HCT116 (cell line): ENCODE results near the gene SULT1A2. TPM values are rescaled to one million over a fixed set of nuclear protein-coding genes. Genes with fewer than 3 reads are reported as not detected.

Experiments
- ATAC-seq: fragments of 200-7000 bp; cut with Tn5 transposase; 2 replicates; pipeline ENCODE4 v1.9.1; 2020; ENCODE audit warnings: mild to moderate bottlenecking, moderate library complexity
- BruUV-seq: library from RNA; stranded (reverse); fragments of 400-500 nt; replicated peaks from 2 replicates; lab custom pipeline; 2021; lab: Mats Ljungman, UMichigan
- CTCF ChIA-PET: fragments of 300-600 bp; sonication (Branson Sonifier 250); formaldehyde crosslinking; loops from one replicate; lab custom pipeline; 2021; ENCODE audit warnings: antibody characterized with exemption; lab: Charles Lee
- POLR2A ChIA-PET: fragments of 300-600, 350-600 bp; sonication (Branson Sonifier 250); formaldehyde crosslinking; loops from one replicate; lab custom pipeline; 2021; ENCODE audit warnings: antibody characterized with exemption; lab: Charles Lee
- RAD21 ChIA-PET, 2 experiments: fragments of 300-600 bp; sonication (Branson Sonifier 250); formaldehyde crosslinking; loops; one replicate each; lab custom pipeline; 2023; ENCODE audit warnings: low total read pairs in 2 of 2; ENCODE audit not compliant: uncharacterized antibody in 2 of 2, unreplicated experiment in 2 of 2, low non-redundant PET in 1 of 2; lab: Charles Lee
- DNase-seq: peaks from one replicate; pipeline ENCODE4 v3.0.0-alpha.2; 2010; ENCODE audit warnings: low read depth, low spot score
- H2AFZ ChIP-seq: fragments of 200-600 bp; shearing (Covaris generic), sonication (generic); 2 replicates; pipeline ENCODE4 v1.6.1; 2017; ENCODE audit warnings: low read depth, mixed run types, mixed read lengths, antibody characterized with exemption, low read length; ENCODE audit not compliant: poor library complexity, severe bottlenecking
- H3K27ac ChIP-seq: 2 replicates; pipeline ENCODE4 v1.5.1; 2012; ENCODE audit warnings: low read depth, low read length
- H3K27me3 ChIP-seq: fragments of 200-600 bp; sonication (generic); 2 replicates; pipeline ENCODE4 v1.6.1; 2016; ENCODE audit warnings: mixed run types, low read length, mixed read lengths; ENCODE audit not compliant: insufficient read depth
- H3K36me3 ChIP-seq, 2 experiments: fragments of 200-500 bp in 1 of 2; fragments of 200-600 bp in 1 of 2; sonication (Bioruptor generic) in 1 of 2; sonication (generic) in 1 of 2; 2 replicates each; pipeline versions ENCODE4 v1.5.1 to v1.6.1; 2014 to 2016; ENCODE audit warnings: low read length in 2 of 2, inconsistent platforms in 1 of 2, mixed read lengths in 1 of 2, mixed run types in 1 of 2; ENCODE audit not compliant: insufficient read depth in 2 of 2, control insufficient read depth in 1 of 2
- H3K4me1 ChIP-seq, 2 experiments: fragments of 200-600 bp in 1 of 2; sonication (generic) in 1 of 2; 2 replicates each; pipeline versions ENCODE4 v1.5.1 to v1.6.1; 2012 to 2017; ENCODE audit warnings: low read length in 2 of 2, inconsistent platforms in 1 of 2, mild to moderate bottlenecking in 1 of 2, mixed read lengths in 1 of 2, mixed run types in 1 of 2, moderate library complexity in 1 of 2; ENCODE audit not compliant: insufficient read depth in 2 of 2, control insufficient read depth in 1 of 2
- H3K4me2 ChIP-seq: fragments of 200-600 bp; sonication (generic); 2 replicates; pipeline ENCODE4 v1.6.1; 2017; ENCODE audit warnings: mixed run types, low read length, mixed read lengths
- H3K4me3 ChIP-seq, 2 experiments: fragments of 200-600 bp in 1 of 2; sonication (generic) in 1 of 2; replicated peaks in 1 of 2; 2 replicates each; pipeline ENCODE4 v1.5.1; 2011 to 2016; ENCODE audit warnings: low read length in 2 of 2, control low read depth in 1 of 2, low read depth in 1 of 2, mild to moderate bottlenecking in 1 of 2, mixed read lengths in 1 of 2, mixed run types in 1 of 2
- H3K79me2 ChIP-seq: fragments of 200-600 bp; sonication (generic); 2 replicates; pipeline ENCODE4 v1.6.1; 2017; ENCODE audit warnings: mild to moderate bottlenecking, mixed run types, low read length, moderate library complexity, mixed read lengths; ENCODE audit not compliant: insufficient read depth
- H3K9ac ChIP-seq: fragments of 200-600 bp; sonication (generic); 2 replicates; pipeline ENCODE4 v1.6.1; 2016; ENCODE audit warnings: low read length, mixed read lengths
- H3K9me2 ChIP-seq: fragments of 200-600 bp; sonication (generic), shearing (Covaris generic); 2 replicates; pipeline ENCODE4 v1.6.1; 2017; ENCODE audit warnings: mixed run types, mild to moderate bottlenecking, moderate library complexity; ENCODE audit not compliant: insufficient read depth
- H3K9me3 ChIP-seq, 2 experiments: fragments of 200-500 bp in 1 of 2; fragments of 200-600 bp in 1 of 2; sonication (Bioruptor generic) in 1 of 2; sonication (generic) in 1 of 2; 2 replicates each; pipeline ENCODE4 v1.6.1; 2014 to 2017; ENCODE audit warnings: low read length in 2 of 2, mixed read lengths in 2 of 2, inconsistent platforms in 1 of 2, low read depth in 1 of 2, mild to moderate bottlenecking in 1 of 2, mixed run types in 1 of 2, moderate library complexity in 1 of 2; ENCODE audit not compliant: control insufficient read depth in 1 of 2, insufficient read depth in 1 of 2
- H4K20me1 ChIP-seq: fragments of 200-600 bp; sonication (generic), shearing (Covaris generic); 2 replicates; pipeline ENCODE4 v1.6.1; 2017; ENCODE audit warnings: mixed run types, mild to moderate bottlenecking, moderate library complexity; ENCODE audit not compliant: insufficient read depth
- EGR1 ChIP-seq: IDR thresholded peaks from 2 replicates; pipeline ENCODE4 v1.6.1; 2012; ENCODE audit warnings: low read depth
- RAD21 ChIP-seq: IDR thresholded peaks from 2 replicates; pipeline ENCODE4 v1.6.1; 2012; ENCODE audit warnings: low read depth, mild to moderate bottlenecking
- TCF7L2 ChIP-seq: IDR thresholded peaks from 2 replicates; pipeline ENCODE4 v1.7.0; 2011; ENCODE audit warnings: borderline replicate concordance, inconsistent platforms; ENCODE audit not compliant: insufficient read depth, insufficient read length; ENCODE audit errors: extremely low read depth
- intact Hi-C: fragments of 100-400 bp; cut with micrococcal nuclease; formaldehyde crosslinking; loops from 2 replicates; pipeline ENCODE4 v1.10.0; 2022
- total RNA-seq: library from RNA; stranded (reverse); gene quantifications from one replicate; pipeline ENCODE4 v1.2.1, GENCODE V29; 2021; ENCODE audit not compliant: unreplicated experiment
- TF ChIP-seq, protein P1 (sequence below): IDR thresholded peaks from 2 replicates; pipeline ENCODE4 v1.6.1; 2012; ENCODE audit warnings: low read depth
- TF ChIP-seq, protein P2 (sequence below), 3 experiments: fragments of 200-600 bp in 1 of 3; sonication (generic) in 1 of 3; IDR thresholded peaks in 2 of 3; conservative IDR thresholded peaks in 1 of 3; 2 replicates each; pipeline ENCODE4 v1.5.1; 2012 to 2017; ENCODE audit warnings: low read depth in 2 of 3, low read length in 2 of 3, antibody characterized with exemption in 1 of 3, borderline replicate concordance in 1 of 3, control low read depth in 1 of 3, mild to moderate bottlenecking in 1 of 3, mixed read lengths in 1 of 3, mixed run types in 1 of 3, moderate library complexity in 1 of 3; ENCODE audit not compliant: insufficient read depth in 1 of 3
- TF ChIP-seq, protein P3 (sequence below): IDR thresholded peaks from 2 replicates; pipeline ENCODE4 v1.6.1; 2011; ENCODE audit warnings: mild to moderate bottlenecking, low read length, moderate library complexity; ENCODE audit not compliant: insufficient replicate concordance; ENCODE audit errors: extremely low read depth

SULT1A2 gene
- total RNA-seq, 1 experiment from 2014 or later: 1.9 TPM

DNA sequence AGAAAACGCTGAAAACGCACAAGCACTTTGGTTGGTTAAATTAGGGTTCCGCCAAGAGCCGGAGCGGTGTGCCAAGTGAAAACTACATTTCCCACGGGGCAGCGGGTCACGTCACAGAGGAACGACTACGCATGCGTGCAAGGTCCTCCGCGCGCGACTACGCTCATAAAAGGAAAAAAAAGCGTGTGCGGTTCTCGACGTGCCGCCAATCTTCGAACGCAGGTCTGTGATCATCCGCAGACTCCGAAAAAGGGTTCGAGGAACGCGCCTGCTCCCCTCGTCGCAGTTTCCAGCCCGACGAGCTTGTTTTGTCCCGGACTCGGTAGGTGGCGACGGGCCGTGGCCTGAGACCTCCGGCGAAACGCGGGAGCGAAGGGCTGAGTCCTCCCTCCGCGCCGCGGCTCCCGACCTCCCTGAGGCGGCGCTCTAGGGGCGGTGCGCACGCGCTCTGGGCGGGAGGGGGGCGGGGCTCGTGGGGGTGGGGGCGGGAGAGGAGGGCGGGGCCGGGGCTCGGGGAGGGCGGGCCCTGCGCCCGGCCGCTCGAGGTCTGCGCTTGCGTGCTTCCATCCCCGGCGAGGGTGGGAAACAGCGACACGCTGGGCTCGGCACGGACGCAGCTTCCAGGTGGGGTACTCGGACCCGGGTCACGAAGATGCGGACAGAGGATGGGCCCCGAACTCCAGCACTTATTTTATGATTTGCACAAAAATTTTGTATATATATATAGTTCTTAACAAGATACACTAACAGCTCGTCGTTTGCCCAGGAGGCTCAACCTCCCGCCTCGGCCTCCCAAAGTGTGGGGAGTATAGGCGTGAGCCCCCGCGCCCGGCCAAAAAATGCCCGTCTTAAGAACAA is 42.8 kb downstream of the SULT1A2 start, which contains the start of gene SGF29 (continued):
- TF ChIP-seq, protein P1, sequence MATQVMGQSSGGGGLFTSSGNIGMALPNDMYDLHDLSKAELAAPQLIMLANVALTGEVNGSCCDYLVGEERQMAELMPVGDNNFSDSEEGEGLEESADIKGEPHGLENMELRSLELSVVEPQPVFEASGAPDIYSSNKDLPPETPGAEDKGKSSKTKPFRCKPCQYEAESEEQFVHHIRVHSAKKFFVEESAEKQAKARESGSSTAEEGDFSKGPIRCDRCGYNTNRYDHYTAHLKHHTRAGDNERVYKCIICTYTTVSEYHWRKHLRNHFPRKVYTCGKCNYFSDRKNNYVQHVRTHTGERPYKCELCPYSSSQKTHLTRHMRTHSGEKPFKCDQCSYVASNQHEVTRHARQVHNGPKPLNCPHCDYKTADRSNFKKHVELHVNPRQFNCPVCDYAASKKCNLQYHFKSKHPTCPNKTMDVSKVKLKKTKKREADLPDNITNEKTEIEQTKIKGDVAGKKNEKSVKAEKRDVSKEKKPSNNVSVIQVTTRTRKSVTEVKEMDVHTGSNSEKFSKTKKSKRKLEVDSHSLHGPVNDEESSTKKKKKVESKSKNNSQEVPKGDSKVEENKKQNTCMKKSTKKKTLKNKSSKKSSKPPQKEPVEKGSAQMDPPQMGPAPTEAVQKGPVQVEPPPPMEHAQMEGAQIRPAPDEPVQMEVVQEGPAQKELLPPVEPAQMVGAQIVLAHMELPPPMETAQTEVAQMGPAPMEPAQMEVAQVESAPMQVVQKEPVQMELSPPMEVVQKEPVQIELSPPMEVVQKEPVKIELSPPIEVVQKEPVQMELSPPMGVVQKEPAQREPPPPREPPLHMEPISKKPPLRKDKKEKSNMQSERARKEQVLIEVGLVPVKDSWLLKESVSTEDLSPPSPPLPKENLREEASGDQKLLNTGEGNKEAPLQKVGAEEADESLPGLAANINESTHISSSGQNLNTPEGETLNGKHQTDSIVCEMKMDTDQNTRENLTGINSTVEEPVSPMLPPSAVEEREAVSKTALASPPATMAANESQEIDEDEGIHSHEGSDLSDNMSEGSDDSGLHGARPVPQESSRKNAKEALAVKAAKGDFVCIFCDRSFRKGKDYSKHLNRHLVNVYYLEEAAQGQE: no peak
- TF ChIP-seq EGR1: no peak
- TF ChIP-seq, all 23 proteins: peak for 8

DNA sequence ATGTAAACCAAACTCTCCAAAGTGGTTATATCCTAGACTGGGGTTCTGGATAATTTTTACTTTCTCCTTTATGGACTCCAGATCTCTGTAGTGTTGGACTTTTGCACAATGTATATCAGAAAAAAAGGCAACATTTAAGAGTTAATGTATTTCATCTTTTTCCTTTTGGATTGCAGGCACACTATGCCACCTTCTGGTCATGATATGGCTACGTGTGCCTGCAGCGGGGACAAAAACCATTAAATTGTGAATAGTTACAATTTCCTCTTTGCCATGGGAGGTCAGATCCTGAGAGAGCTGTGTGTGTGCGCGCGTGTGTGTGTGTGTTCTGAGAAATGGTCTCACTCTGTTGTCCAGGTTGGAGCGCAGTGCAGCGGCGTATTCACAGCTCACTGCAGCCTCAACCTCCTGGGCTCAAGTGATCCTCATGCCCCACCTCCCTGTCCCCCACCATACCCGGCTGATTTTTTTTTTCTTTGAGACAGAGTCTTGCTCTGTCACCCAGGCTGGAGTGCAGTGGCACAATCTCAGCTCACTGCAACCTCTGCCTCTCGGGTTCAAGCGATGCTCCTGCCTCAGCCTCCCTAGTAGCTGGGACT is 47.5 kb downstream of the SULT1A2 start:
- Histone ChIP-seq H3K4me2 (peak overlapping the region; percentile 40), H4K20me1 (no peaks in the 10 kb centered on the region), H2AFZ (peak overlapping the region; percentile 70), H3K4me1 (peaks cover 0 to 14% of the 10 kb centered on the region in 2 experiments; a peak in 3 of 4 replicates), H3K9me3 (no peaks in the 10 kb centered on the region), H3K9me2 (no peaks in the 10 kb centered on the region), H3K79me2 (0 out of 2 replicates have a peak, but pooled peaks cover under 1% of the 10 kb centered on the region), H3K27ac (no peak overlapping the region), H3K9ac (no peak overlapping the region), H3K4me3 (no peak overlapping the region), H3K36me3 (no peaks in the 10 kb centered on the region), H3K27me3 (no peaks in the 10 kb centered on the region)
- peak; percentile 33 for DNase-seq
- intact Hi-C loops: loop anchor here (1.0 to 5.0 kb wide), 3 partner anchors 227 to 337 kb away; partner anchors contain the start of gene XPO6
- POLR2A ChIA-PET: no interaction called here
- BruUV-seq: no TSS peak
- ATAC-seq: peak; percentile 33
- TF ChIP-seq, protein P2, sequence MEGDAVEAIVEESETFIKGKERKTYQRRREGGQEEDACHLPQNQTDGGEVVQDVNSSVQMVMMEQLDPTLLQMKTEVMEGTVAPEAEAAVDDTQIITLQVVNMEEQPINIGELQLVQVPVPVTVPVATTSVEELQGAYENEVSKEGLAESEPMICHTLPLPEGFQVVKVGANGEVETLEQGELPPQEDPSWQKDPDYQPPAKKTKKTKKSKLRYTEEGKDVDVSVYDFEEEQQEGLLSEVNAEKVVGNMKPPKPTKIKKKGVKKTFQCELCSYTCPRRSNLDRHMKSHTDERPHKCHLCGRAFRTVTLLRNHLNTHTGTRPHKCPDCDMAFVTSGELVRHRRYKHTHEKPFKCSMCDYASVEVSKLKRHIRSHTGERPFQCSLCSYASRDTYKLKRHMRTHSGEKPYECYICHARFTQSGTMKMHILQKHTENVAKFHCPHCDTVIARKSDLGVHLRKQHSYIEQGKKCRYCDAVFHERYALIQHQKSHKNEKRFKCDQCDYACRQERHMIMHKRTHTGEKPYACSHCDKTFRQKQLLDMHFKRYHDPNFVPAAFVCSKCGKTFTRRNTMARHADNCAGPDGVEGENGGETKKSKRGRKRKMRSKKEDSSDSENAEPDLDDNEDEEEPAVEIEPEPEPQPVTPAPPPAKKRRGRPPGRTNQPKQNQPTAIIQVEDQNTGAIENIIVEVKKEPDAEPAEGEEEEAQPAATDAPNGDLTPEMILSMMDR (IDR thresholded peaks at IDR 0.05 in 2 of 3, conservative IDR thresholded peaks at IDR 0.05 in 1 of 3; ENCODE audit: borderline replicate concordance in 1 of 3, insufficient read depth in 1 of 3, low read depth in 2 of 3, low read length in 2 of 3): peak; percentile 50 to 91 (median 62)
- TF ChIP-seq, protein P3, sequence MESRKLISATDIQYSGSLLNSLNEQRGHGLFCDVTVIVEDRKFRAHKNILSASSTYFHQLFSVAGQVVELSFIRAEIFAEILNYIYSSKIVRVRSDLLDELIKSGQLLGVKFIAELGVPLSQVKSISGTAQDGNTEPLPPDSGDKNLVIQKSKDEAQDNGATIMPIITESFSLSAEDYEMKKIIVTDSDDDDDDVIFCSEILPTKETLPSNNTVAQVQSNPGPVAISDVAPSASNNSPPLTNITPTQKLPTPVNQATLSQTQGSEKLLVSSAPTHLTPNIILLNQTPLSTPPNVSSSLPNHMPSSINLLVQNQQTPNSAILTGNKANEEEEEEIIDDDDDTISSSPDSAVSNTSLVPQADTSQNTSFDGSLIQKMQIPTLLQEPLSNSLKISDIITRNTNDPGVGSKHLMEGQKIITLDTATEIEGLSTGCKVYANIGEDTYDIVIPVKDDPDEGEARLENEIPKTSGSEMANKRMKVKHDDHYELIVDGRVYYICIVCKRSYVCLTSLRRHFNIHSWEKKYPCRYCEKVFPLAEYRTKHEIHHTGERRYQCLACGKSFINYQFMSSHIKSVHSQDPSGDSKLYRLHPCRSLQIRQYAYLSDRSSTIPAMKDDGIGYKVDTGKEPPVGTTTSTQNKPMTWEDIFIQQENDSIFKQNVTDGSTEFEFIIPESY: no peak
- TF ChIP-seq RAD21: peak; percentile 90
- TF ChIP-seq TCF7L2: no peak
- CTCF ChIA-PET: interaction anchor here (1.0 kb wide), 1 partner anchor 57 kb away, joined by 3 read pairs; no protein-coding TSS in a partner anchor
- RAD21 ChIA-PET: interaction anchor here in 1 of 2 experiments (0.7 to 0.8 kb wide), 2 partner anchors 67 to 77 kb away, joined by 3 to 4 read pairs; partner anchors contain the start of gene NPIPB7
